OCI-LY3 (cell line): Measurements from ENCODE around the gene ACTR8.
"Not testable (repeated sequence)": the region's sequence is repeated elsewhere in the genome, so short reads cannot be mapped to it uniquely, and the experiment has no call there.

ENCODE experiments used
- CTCF ChIP-seq: fragments of 200-600, 300-600 bp; sonication (generic); IDR thresholded peaks from 2 replicates; pipeline ENCODE4 v1.5.1; 2014; ENCODE audit warnings: antibody characterized with exemption, low read length, low read depth
- EZH2phosphoT487 ChIP-seq: fragments of 200-600 bp; shearing (Covaris generic); IDR thresholded peaks from 2 replicates; pipeline ENCODE4 v1.6.1; 2018; ENCODE audit warnings: antibody characterized with exemption, mixed run types, low read depth

- not testable (repeated sequence) for TF ChIP-seq CTCF, EZH2phosphoT487
Observed at GRCh38 chr3:53927208-53927872, 45.4 kb upstream of the ACTR8 start.
